GM12801 (cell line): ENCODE measurements around the gene GABRD.

Experiments
- TF ChIP-seq, protein P1 (sequence below): IDR thresholded peaks from one replicate; pipeline ENCODE4 v1.5.1; 2011; ENCODE audit warnings: control low read depth; ENCODE audit not compliant: insufficient read length; ENCODE audit errors: extremely low read depth

Gene GABRD

DNA sequence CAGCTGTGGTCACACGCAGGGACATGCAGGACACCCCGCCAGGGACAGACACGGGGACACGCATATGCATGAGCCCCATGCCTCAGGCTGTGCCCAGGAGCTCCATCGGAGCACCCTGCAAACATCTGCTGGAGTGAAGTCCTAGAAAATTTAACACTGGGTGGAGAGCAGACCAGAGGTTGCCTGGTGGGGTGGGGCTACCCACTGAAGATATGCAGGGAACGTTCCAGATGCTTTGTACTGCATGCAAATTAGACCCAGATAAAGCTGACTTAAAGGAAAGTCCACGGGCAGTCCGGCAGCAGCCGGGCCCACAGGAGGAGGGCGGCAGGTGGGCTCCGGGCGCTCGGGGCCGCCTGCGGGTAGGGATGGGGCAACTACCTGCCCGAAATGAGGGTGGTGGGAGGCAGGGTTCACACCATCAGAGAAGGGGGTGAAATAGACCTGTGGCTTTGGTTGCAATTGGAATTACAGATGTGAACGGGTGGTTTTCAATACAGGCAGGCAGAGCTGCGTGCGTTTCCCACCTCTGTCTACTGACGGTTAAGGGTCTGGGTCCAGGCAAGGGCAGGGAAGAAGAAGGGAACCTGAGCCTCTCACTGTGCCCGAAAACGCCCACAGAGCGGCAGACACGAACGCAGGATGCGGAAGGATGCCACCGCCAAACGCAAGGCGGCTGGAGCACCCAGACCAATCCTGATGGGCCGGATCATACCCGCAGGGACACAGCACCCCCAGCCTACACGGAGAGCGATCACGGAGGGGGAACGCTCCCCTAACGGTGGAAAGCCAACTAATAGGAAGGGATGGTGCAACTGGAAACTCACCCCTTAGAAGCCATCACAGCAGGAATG is 36.5 kb upstream of the GABRD start:
- TF ChIP-seq, protein P1, sequence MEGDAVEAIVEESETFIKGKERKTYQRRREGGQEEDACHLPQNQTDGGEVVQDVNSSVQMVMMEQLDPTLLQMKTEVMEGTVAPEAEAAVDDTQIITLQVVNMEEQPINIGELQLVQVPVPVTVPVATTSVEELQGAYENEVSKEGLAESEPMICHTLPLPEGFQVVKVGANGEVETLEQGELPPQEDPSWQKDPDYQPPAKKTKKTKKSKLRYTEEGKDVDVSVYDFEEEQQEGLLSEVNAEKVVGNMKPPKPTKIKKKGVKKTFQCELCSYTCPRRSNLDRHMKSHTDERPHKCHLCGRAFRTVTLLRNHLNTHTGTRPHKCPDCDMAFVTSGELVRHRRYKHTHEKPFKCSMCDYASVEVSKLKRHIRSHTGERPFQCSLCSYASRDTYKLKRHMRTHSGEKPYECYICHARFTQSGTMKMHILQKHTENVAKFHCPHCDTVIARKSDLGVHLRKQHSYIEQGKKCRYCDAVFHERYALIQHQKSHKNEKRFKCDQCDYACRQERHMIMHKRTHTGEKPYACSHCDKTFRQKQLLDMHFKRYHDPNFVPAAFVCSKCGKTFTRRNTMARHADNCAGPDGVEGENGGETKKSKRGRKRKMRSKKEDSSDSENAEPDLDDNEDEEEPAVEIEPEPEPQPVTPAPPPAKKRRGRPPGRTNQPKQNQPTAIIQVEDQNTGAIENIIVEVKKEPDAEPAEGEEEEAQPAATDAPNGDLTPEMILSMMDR, result no peak

DNA sequence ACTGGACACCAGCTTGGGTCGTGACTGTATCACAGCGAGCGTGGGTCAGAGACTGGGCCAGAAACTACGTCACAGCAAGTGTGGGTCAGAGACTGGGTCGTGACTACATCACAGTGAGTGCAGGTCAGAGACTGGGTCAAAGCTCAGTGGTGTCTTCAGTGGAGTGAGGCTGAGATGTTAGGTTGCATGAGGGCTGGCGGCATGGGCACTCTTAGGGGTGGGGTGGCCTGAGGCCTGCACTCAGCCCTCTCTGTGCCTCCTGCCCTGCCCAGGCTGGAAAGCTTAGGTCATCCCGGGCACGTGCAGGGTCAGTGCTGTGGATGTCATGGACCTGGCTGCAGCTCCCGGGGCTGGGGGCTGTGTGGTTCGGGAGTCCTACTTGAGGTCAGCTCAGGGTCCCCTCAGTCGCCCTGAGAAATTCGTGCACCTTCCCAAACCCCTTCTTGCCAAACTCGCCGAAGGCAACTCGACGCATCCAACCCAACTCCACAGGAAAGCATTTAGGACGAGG is 34.5 kb upstream of the GABRD start:
- TF ChIP-seq, protein P1, result no peak

GRCh38 chr1:1985375-1986050 is 33.6 kb upstream of the GABRD start:
- TF ChIP-seq, protein P1, result no peak

DNA sequence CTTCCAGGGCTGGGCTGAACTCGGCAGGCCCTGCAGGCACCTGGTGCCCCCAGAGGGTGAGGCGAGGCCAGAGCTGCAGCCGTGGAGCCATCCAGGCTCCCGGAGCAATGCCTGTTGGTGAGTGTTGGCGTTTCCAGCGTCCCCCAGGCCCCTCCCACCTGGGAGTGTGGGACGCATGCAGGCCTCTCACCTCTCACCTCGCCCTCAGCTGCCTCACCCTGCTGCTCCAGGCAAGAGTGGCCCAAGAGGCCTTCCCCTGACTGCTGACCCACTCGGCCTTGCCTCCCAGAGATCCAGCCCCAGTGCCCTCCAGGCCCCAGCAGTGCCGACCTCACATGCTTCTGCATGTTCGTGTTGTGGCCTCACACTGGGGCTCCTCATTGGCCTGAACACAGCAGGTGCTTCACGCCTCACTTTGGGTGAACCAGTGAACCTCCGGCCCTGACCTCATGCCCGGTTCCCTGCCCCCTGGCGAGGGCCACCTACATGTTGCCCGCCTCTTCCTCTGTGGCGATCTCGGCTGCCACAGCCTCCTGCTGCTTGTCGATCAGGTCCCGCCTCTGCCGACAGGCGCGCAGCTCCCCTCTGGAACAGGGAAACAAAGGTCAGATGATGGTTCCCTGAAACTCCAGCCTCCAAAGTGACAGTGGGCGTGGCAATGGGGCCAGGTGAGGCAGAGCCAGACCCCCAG is 32.5 kb upstream of the GABRD start:
- TF ChIP-seq, protein P1, result no peak

GRCh38 chr1:1987142-1987510 is 32.0 kb upstream of the GABRD start:
- TF ChIP-seq, protein P1, result no peak

DNA sequence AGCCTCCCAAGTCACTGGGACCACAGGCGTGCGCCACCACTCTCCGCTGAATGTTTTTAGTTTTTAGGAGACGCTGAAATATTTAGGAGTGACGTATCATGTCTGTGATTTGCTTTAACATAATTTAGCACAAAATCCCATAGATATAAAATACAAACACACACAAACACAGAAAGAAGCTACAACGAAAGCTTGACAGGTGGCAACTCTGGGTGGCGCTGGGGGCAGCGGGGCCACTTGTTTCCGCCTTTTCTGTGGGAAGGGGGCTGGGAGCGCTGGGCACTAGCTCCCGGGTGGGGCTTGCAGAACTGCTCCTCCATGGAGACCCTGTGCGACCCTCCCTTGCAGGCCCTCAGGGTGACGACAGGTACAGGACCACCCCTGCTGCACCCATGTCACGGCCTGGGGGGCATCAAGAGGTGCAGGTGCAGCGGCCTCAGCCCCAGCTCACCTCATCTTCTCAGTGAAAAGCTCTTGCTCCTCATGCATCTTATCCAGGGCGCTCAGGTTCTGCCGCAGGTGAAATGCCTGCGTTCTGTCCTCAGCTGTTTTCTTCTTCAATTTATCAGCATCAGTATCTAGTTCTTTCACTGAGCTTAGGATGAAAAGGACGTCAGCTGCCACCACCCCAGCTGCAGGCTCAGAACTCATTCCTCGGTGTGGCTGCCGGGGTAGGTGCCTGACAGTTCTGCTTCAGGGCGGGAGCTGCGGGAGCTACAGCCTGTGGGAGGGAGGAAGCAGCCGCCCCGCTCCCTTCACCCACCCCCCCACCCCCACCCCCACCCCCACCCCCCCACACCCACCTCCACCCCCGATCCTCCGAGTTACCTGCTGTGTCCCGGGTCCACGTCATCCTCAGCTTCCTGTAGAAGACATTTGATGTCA is 30.8 kb upstream of the GABRD start:
- TF ChIP-seq, protein P1, result no peak
